Endothelial cell of hepatic sinusoid (primary cell): ENCODE measurements around the gene ERICH2.

ENCODE experiments used
- in situ Hi-C: cut with HindIII; loops from 2 replicates; pipeline ENCODE4 v1.10.0; 2017; ENCODE audit warnings: low sequenced_read_pairs

ERICH2 gene

DNA sequence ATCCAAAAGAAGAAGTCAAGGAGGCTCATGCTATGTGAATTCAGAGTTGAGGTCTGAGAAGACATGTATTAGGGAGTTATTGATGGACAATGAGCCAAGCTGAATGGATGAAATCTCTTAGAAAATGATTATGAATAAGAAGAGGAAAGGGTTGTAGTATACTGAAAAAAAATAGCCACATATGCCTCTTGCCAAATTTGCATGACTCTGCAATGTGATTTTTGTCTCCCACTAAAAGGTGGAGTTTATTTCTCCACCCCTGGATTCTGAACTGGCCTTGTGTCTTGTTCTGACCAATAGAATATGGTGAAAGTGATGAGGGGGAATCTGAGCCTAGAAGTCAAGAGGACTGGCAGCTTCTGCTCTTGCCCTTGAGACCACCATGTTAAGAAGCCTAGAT lies 8.6 kb upstream of the ERICH2 start:
- in situ Hi-C loops = no loop called here

- in situ Hi-C loops = no loop called here
Observed at GRCh38 chr2:170762760-170763159, 7.4 kb upstream of the ERICH2 start.

DNA sequence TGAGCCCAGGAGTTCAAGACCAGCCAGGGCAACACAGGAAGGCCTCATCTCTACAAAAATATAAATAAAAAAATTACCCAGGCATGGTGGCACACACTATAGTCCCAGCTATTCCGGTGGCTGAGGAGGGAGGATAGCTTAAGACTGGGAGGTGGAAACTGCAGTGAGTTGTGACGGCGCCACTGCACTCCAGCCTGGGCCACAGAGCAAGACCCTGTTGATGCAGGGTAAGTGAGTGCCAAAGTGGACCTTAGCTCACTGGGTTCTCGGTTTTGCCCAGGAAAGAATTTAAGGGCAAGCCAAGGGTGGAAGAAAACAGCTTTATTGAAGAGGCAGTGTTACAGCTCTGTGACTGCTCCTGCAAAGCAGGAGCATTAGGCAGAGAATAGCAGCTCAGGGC lies 6.9 kb upstream of the ERICH2 start:
- in situ Hi-C loops = no loop called here

GRCh38 chr2:170764880-170765261 lies 5.3 kb upstream of the ERICH2 start:
- in situ Hi-C loops = no loop called here

DNA sequence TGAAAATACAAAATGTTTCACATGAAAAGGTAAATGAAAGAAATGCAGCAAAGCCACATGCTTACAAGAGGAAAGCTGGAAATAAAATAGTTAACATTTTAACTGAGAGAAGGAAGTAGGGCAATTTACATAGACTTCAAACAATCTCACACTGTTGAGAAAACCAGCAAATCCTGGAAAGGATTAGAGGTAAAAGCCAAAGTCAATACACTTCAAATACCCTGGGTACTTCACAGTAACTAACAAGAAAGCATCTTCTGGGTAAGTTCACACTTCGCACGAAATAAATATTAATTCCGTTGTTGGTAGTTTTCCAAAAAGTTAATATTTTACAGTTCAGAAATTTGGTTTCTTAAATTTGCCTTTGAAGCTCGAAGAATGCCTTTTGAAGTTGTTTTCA lies 3.5 kb upstream of the ERICH2 start:
- in situ Hi-C loops = no loop called here

DNA sequence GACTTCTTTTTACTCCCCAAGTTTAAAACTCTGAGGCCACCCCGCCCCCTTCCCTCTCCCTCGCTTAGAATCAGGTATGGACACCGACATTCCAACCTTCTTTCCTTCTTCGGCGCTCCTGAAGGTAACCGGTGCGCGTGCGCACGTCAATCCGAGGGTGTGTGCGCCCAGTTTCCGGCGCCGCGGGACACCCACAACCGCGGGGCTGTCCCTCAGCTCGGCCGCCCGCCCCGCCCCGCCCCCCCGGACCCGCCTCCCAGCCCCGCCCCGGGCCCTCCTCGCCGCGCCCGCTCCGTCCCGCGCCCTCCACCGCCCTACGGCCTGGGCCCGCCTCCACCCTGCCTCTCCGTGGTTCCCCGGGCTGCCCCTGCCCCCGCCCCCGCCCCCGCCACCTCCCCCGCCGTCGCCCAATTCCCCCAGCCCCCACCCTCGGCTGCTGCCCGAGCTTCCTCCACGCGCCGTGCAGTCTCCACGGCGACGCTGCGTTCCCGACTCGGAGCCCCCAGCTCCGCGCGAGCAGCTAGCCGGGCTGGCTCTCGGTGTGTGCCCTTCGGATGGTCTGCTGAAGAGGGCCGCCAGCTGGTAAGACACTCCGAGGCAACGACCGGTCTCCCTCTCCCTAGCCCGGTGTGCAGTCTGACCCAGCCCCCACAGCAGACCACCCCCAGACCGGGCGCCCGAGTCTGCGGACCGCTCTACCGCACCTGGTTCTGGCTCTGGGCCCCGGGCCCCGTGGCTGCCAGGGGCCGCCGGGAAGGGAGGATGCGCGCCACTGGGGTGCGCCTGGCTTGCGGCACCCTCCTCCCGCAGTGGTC lies 635 bp downstream of the ERICH2 start:
- in situ Hi-C loops = no loop called here

- in situ Hi-C loops = no loop called here
Observed at GRCh38 chr2:170771421-170771937, 1.3 kb downstream of the ERICH2 start.

DNA sequence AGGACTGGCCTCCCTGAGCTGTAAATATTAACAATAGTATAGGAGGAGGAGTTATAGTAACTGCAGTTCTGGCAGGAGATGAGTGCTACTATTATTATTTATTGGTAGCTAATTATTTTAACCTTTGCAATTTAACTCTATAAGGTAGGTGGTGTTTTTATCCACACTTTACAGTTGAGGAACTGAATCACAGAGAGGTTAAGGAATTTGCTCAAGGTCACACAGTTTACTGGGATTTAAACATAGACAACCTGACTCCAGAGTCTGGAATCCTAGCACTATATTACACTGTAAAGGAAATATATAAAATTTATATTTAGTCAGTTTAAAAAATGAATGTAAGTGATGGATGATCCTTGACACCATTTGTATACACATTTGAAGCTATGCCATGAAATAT lies 2.1 kb downstream of the ERICH2 start:
- in situ Hi-C loops = no loop called here

- in situ Hi-C loops = no loop called here
Observed at GRCh38 chr2:170774074-170774473, 3.9 kb downstream of the ERICH2 start.

DNA sequence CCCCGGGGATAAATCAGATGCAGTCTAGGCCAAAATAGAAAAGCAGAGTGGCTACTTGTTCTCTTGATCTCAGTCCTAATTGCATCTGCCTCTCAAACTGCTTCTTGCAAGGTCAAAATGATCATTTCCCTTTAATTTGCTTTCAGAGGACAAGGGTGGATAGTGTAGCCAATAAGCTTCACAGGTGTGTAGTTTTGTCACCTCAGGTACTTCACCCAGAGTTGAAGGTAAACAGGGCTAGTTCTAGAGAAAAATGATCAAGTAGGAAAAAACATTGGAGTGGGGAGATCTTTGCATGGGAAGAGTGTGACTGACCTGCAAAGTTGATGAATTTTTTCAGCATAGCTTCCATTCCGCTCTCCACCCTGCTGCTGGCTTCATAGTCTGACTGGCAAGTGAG lies 8.7 kb downstream of the ERICH2 start:
- in situ Hi-C loops = no loop called here

- in situ Hi-C loops = no loop called here
Observed at GRCh38 chr2:170779304-170779703, 9.1 kb downstream of the ERICH2 start.

- in situ Hi-C loops = no loop called here
Observed at GRCh38 chr2:170782673-170783072, 12.5 kb downstream of the ERICH2 start.

DNA sequence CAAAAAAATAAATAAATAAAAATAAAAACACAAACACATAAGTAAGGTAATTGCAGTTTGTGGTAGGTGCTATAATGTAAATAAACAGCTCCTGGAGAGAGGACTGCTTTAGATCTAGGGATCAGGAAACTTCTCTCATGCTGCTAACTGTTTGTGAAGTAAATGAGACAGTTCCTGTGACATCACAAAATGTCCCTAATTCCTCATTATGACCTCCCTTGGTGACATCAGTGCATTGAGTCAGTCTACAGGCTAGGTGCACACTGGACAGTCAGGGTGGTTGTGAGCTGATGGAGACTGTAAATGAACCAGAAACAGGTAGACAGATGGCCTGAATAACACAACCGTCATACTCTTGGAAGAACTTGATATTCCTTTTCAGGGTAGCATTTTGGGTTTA lies 13.4 kb downstream of the ERICH2 start:
- in situ Hi-C loops = no loop called here

GRCh38 chr2:170798996-170799395 lies 28.8 kb downstream of the ERICH2 start:
- in situ Hi-C loops = loop anchor here (10.0 kb wide), 1 partner anchor 64 kb away; no protein-coding TSS in a partner anchor

- in situ Hi-C loops = loop anchor here (25.0 kb wide), 1 partner anchor 394 kb away; no protein-coding TSS in a partner anchor
Observed at GRCh38 chr2:170806548-170806947, 36.4 kb downstream of the ERICH2 start.

DNA sequence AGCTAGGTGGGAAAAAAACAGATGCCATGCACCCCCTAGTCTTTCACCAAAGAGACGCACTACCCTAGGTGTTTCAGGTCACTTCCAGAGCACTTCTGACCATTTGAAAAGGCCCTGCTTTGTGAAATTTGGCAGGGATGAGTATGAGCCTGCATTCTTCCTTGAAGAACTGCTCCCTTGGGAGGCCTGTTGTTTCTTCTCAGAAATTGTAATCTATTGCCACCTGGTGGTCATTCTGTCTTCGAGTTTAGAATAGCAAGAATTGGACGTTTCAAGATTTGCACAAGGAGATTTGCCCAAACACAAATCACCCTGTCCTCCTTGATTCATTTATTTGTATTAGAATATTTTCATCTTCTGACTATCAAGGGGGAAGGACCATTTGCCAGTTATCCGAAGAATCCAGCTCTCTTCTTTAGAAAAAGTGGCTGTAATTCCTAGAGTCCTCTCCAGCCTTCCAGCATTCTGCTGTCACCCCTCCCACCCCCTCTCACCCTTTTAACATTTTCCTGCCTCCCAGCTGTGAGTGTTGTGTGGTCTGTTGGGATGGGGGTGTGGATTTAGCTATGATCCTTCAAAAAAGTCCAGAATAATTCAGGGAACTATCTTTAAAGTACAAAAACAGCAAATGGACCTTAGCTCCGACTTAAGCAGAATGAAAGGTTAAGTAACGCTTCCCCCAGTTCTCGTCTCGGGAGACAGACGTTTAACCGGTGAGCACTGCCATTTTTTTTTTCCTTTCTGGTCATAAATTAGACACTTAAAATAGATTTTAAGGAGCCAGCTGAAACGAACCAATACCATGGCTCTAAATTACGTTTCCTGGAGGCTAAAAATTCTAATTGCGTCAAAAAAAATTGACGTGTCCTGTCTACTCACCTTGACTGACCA lies 42.8 kb downstream of the ERICH2 start:
- in situ Hi-C loops = loop anchor here (25.0 kb wide), 1 partner anchor 401 kb away; no protein-coding TSS in a partner anchor

- in situ Hi-C loops = loop anchor here (25.0 kb wide), 1 partner anchor 402 kb away; no protein-coding TSS in a partner anchor
Observed at GRCh38 chr2:170813611-170814532, 43.7 kb downstream of the ERICH2 start.

DNA sequence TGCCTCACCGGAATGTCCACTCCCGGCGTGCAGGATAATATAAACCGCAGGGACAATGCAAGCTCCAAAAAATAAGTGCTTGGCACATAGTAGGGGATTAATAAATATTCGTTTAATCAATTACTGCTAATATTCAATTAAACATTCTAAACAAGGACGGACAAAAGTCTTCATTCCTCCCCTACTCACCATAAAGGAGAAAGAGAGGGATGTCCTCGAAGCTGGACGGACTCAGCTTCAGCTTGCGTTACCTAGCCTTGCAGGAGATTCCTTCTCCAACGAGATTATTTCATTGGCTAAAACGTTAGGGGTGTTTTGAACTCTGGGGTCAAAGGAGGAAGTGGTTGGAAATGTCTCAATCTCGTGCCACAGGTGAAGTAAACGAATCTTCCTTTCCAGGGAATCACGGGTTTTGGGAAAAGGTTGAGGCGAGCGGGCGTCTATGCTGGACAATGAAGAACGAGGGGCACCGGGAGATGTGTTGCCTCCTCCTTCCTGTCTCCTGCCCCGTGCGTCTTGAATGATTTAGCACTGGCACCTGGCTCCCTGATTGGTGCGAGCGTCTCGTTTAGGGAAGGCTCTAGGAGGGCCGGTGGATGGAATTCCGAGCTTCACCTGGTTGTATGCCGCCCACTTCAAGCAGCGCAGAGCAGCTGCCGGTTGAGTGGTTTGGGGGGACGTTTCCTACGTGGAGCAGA lies 44.5 kb downstream of the ERICH2 start:
- in situ Hi-C loops = loop anchor here (25.0 kb wide), 1 partner anchor 402 kb away; no protein-coding TSS in a partner anchor

DNA sequence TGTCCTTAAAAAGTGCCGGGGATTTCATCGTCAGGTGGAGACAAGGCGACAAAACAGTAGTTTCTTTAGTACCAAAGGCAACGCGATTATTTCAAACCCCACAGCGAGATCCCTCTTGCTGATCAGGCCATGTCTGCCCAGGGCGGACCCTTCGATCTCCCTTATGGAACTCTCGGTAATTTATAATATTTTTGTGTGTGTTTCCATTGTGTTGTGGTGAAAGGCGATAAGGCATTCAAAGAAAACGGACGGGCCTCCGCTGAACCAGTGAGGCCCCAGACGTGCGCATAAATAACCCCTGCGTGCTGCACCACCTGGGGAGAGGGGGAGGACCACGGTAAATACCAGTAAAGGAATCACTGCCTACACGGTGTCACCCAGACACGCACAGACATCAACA lies 45.1 kb downstream of the ERICH2 start:
- in situ Hi-C loops = loop anchor here (25.0 kb wide), 1 partner anchor 403 kb away; no protein-coding TSS in a partner anchor
